ENCODE results near the gene SLC4A1AP.

SLC4A1AP gene

GRCh38 chr2:27730261-27730662 lies 66.6 kb downstream of the SLC4A1AP start:
- intact Hi-C loops (cut with DNase I): no loop called here
- no peak for DNase-seq

DNA sequence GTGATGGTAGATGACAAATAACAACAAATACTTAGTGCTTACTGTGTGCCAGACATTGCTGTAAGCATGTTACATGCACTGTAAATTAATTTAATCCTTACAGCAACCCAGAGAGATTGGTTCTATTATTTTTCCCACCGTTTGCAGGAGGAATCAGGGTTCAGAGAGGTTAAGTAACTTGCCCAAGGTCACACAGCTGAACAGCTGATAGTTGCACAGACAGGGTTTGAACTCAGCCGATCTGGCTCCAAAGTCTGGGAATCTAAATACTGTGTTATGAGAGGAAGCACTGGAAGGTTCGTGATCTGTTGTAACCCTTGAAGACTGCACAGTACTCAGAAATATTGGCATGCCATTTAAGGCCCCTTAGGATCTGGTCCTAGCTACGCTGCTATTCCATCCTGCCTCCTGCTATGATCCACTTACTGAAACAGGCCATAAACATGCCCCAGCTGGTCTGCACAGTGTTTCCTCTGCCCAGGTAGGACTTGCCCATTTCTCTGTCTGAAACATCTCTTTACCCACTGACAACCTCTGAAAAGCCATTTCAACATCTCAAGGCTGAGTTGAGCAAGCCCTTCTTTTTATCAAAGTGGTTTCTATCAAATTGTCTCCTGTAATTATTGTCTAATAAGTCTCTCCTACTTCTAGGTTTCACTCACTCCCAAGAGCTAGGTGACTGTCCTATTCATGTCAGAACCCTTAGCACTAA lies 67.4 kb downstream of the SLC4A1AP start:
- intact Hi-C loops (cut with DNase I): no loop called here
- DNase-seq: no peak

- intact Hi-C loops (cut with DNase I): no loop called here
- no peak for DNase-seq
Measured at GRCh38 chr2:27734305-27734704, 70.6 kb downstream of the SLC4A1AP start.

DNA sequence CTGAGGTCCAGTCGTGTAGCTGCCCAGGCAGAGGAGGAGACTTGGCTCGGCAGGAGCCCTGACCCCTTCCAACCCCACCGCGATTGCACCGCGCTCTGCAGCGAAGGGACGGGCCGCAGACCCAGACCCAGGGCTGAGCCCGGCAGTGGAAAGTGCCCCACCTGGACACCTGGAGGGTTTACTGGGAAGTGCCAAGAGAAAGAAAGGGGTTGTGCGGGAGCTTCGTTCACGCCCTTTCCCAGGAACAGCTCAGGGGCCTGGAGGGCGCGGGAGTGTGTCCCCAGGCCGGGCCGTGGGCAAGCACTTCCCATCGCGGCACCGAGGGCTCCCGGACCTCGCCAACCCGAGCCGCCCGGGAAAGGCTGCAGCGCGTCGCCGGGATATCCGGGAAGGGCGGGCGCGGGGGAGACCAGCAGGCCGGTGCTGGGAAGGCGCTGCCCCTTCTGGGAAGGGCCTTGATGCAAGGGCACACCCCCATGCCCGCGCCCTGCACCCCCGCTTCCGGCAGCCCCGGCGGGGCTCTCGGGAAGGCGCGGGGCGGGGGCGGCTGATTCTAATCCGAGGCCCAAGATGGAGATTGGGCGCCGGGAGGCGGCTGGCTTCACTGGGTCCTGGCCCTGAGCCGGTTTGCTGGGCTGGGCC lies 71.7 kb downstream of the SLC4A1AP start:
- intact Hi-C loops (cut with DNase I): no loop called here
- DNase-seq: peak; percentile 16 to 88 (median 66)

DNA sequence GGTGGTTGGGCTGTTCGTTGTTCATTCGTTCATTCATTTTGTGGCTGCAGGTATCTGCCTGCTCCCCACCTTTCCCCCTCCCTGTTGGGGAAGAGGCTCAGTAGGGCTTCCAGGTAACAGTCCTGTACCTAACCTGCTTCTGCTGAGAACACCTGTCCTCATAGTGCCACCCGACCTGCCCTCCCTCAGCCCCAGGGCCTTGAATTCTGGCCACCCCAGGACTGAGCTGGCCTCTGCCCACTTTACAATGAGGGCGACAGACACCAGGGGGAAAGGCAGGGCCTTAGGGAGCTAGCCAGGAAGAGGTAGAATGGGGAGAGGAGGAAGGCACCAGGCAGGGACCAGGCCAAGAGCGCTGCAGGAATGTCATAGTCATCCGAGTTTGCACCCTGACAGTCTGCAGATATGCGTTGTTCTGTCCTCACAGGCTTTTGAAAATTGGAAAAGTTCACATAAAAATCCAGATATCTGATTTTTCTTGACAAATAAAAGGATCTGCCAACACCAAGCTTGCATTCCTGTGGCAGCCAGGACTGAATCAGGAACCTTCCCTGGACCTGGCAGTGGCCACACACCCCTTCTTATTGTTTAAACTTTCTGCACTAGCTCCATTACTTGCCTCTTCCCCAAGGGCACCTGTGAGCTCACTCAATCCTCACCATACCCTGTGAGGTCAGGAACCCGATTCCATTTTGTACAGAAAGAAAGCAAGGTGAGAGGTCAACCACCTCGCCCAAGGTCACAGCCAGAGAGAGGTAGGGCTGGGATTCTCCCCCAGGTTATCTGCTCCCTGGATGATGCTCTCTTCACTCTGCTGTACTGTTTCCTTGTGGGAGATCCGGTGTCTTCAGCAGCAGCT lies 72.6 kb downstream of the SLC4A1AP start:
- DNase-seq: no peak
- intact Hi-C loops (cut with DNase I): no loop called here

GRCh38 chr2:27736890-27737204 lies 73.2 kb downstream of the SLC4A1AP start:
- no peak for DNase-seq
- intact Hi-C loops (cut with DNase I): no loop called here

DNA sequence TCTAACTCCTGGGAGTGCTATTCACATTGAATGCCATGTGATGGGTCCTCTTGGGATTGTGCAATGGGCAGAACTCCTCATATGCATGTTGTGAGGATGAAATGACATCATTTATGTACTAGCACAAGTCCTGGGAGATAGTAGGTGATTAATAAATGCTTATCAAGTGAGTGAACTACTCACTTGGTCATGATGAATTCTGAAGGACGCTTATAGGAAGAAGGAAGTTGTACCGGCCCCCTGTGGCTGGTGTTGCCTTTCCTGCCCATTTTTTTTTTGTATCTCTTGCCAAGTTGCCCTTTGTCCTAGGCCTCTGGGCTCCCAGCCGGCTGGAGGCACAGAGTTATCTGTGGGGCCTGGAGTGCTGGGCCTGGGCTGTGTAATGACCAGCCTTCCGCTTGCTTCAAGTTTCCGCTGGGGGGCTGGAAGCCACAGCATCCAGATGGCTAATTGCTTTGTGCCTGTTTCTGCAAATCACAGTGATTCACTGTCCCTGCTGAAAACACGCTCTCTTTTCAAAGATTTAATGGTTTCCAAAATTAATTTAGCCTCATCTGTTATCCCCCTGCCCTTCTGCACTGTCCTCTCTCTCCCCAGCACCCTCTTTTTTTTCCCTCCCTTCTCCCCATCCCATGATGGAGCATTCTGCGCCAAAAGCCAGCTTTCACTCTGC lies 74.1 kb downstream of the SLC4A1AP start:
- intact Hi-C loops (cut with DNase I): no loop called here
- DNase-seq: peak in 4 of 42 donors; percentile 14 to 53 (median 28)

GRCh38 chr2:27738349-27739057 lies 74.8 kb downstream of the SLC4A1AP start:
- intact Hi-C loops (cut with DNase I): no loop called here

GRCh38 chr2:27739058-27739373 lies 75.3 kb downstream of the SLC4A1AP start:
- intact Hi-C loops (cut with DNase I): no loop called here

More at GRCh38 chr2:27738349-27739057, 74.8 kb downstream of the SLC4A1AP start:
- DNase-seq: no peak

DNA sequence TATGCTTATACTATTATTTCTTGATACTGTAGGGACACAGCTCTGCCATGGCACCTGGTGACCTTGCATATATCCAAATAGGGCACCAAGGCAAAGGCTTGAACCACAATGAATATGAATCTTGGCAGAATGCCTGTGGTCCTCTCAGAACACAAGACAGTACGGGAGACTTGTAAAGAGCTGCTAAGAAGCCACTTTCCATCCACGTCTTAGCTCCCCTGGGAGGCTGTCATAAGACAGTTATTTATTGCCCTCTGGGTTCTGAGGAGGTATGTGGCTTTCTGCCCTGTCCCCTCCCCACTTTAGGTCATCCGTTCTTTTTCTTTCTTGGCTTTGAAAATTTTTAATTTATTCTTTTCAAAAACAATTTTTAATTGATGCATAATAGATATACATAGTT lies 78.0 kb downstream of the SLC4A1AP start:
- intact Hi-C loops (cut with DNase I): no loop called here
- no peak for DNase-seq

More at GRCh38 chr2:27739058-27739373, 75.3 kb downstream of the SLC4A1AP start:
- DNase-seq: no peak

DNA sequence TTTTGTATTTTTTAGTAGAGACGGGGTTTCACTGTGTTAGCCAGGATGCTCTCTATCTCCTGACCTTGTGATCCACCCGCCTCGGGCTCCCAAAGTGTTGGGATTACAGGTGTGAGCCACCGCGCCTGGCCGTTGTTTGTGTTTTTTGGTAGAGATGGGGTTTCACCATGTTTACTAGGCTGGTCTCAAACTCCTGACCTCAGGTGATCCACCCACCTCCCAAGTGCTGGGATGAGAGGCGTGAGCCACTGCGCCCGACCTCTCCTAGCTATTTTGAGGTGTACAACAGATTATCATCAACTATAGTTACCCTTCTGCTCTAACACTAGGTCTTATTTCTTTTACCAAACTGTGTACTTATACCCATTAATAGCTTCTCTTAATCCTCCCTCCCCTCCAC lies 78.9 kb downstream of the SLC4A1AP start:
- DNase-seq: no peak
- intact Hi-C loops (cut with DNase I): no loop called here

Data from head of caudate nucleus (tissue), 42 donors.